ENCODE results near the gene CACNA2D4.

The CACNA2D4 gene

DNA sequence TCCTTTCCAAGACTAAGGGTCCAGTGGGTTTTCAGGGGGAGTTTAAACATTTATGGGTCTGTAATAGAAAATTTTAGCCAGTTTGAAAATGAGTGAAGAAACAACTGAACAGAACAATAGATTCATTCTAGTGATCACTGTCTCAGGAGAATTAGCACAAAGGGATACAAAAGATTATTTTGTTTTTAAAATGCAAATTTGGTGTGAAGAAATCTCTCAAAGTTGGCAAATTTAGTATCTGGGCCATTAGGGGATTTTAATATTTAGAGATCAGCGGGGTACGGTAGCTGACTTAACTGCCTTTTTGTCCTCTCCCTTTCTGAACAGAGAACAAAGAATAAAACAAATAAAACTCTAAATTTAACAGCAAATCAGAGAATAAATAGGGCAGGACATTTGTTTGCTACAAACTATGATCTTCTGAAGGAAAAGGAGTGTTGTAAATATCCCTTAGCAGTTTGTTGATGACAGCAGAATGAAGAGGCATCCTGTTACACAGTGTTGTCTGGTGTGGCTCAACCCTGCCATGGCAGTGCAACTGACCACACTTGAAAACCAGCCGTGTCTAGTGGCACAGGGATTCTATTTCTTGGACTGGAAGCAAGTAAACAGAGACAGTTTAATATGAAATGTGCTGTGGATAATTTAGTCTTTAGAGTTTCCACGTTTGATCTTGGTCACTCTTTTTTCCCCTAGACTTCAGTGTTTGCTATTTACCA is 144.4 kb downstream of the CACNA2D4 start:
- Histone ChIP-seq H3K36me3 (ENCODE audit: insufficient read depth) (no peaks in the 10 kb centered on the region), H4K20me1 (ENCODE audit: insufficient read depth) (no peaks in the 10 kb centered on the region)

DNA sequence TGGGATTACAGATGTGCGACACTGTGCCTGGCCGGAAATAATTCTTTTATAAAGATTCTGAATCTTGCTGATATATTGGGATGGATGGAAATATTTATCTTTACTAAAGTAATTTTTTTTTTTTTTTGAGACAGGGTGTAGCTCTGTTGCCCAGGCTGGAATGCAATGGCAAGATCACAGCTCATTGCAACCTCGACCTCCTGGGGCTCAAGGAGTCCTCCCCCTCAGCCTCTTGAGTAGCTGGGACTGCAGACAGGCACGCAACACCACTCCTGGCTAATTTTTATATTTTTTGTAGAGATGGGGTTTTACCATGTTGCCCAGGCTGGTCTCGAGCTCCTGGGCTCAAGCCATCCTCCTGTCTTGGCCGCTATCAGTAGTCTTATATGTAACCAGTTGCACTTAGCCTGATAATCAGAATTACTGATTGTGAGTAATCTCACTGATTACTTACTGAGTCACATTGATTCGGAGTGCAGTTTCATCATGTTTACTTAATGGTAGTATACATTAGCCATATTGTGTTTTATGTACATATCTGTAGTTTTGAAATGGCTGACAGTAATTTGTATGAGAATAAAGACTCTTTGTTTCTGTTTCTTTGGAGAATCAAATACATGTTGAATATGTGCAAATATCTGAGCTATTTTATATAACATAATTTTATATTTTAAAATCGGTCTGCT is 148.5 kb downstream of the CACNA2D4 start:
- Histone ChIP-seq H3K27me3 (ENCODE audit: insufficient read depth, low read depth) (no peaks in the 10 kb centered on the region), H3K9ac (no peak overlapping the region), H3K4me3 (IDR thresholded peaks at IDR 0.05; ENCODE audit: insufficient read depth, low read depth, low read length) (no peak overlapping the region), H3K36me3 (ENCODE audit: insufficient read depth) (no peaks in the 10 kb centered on the region), H4K20me1 (ENCODE audit: insufficient read depth) (no peaks in the 10 kb centered on the region), H2AFZ (ENCODE audit: low read depth) (no peak overlapping the region), H3K4me1 (ENCODE audit: low read depth, poor library complexity, severe bottlenecking) (no peaks in the 10 kb centered on the region), H3K4me2 (no peak overlapping the region), H3K79me2 (ENCODE audit: insufficient read depth, low read depth) (peaks cover 8% of the 10 kb centered on the region; the same call in 1 of the 2 replicates), H3K27ac (no peak overlapping the region)
- TF ChIP-seq, protein P1, sequence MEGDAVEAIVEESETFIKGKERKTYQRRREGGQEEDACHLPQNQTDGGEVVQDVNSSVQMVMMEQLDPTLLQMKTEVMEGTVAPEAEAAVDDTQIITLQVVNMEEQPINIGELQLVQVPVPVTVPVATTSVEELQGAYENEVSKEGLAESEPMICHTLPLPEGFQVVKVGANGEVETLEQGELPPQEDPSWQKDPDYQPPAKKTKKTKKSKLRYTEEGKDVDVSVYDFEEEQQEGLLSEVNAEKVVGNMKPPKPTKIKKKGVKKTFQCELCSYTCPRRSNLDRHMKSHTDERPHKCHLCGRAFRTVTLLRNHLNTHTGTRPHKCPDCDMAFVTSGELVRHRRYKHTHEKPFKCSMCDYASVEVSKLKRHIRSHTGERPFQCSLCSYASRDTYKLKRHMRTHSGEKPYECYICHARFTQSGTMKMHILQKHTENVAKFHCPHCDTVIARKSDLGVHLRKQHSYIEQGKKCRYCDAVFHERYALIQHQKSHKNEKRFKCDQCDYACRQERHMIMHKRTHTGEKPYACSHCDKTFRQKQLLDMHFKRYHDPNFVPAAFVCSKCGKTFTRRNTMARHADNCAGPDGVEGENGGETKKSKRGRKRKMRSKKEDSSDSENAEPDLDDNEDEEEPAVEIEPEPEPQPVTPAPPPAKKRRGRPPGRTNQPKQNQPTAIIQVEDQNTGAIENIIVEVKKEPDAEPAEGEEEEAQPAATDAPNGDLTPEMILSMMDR (conservative IDR thresholded peaks at IDR 0.05; ENCODE audit: low read depth, low read length): no peak

More for the DNA sequence above, 144.4 kb downstream of the CACNA2D4 start:
- no peak overlapping the region for H3K4me3 ChIP-seq (IDR thresholded peaks at IDR 0.05; ENCODE audit: insufficient read depth, low read depth, low read length)
- no peak overlapping the region for H2AFZ ChIP-seq (ENCODE audit: low read depth)
- H3K9ac ChIP-seq: no peak overlapping the region
- H3K4me2 ChIP-seq: no peak overlapping the region
- H3K27me3 ChIP-seq (ENCODE audit: insufficient read depth, low read depth): no peaks in the 10 kb centered on the region
- H3K27ac ChIP-seq: no peak overlapping the region
- TF ChIP-seq, protein P1 (conservative IDR thresholded peaks at IDR 0.05; ENCODE audit: low read depth, low read length): no peak
- H3K4me1 ChIP-seq (ENCODE audit: low read depth, poor library complexity, severe bottlenecking): no peaks in the 10 kb centered on the region
- H3K79me2 ChIP-seq (ENCODE audit: insufficient read depth, low read depth): 0 out of 2 replicates have a peak, but pooled peaks cover under 1% of the 10 kb centered on the region

DNA sequence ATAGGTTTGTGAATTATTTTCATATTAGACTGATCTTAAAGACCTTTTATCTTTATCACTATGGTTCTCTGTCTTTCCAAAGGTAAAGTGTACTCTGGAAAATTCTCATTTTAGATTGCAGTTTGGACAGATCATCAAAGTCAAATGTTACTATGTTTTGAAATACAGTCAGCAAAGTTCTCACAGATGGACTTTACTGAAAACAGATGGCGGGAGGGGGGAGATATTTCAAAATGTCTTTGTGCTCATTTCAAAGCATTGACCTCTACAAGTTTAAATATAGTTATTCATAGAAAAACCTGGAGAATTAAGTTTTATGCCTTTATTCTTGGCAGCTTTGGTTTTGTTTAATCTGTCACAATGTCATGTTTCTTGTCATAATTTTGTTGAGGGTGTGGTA is 149.8 kb downstream of the CACNA2D4 start:
- H3K36me3 ChIP-seq (ENCODE audit: insufficient read depth): no peaks in the 10 kb centered on the region
- H3K79me2 ChIP-seq (ENCODE audit: insufficient read depth, low read depth): peaks cover 8% of the 10 kb centered on the region; the same call in 1 of the 2 replicates
- H3K27ac ChIP-seq: no peak overlapping the region
- H3K4me2 ChIP-seq: no peak overlapping the region
- no peak overlapping the region for H3K9ac ChIP-seq
- no peak overlapping the region for H2AFZ ChIP-seq (ENCODE audit: low read depth)
- H3K27me3 ChIP-seq (ENCODE audit: insufficient read depth, low read depth): no peaks in the 10 kb centered on the region
- H3K4me1 ChIP-seq (ENCODE audit: low read depth, poor library complexity, severe bottlenecking): no peaks in the 10 kb centered on the region
- no peaks in the 10 kb centered on the region for H4K20me1 ChIP-seq (ENCODE audit: insufficient read depth)
- no peak overlapping the region for H3K4me3 ChIP-seq (IDR thresholded peaks at IDR 0.05; ENCODE audit: insufficient read depth, low read depth, low read length)
- TF ChIP-seq, protein P1 (conservative IDR thresholded peaks at IDR 0.05; ENCODE audit: low read depth, low read length): no peak

DNA sequence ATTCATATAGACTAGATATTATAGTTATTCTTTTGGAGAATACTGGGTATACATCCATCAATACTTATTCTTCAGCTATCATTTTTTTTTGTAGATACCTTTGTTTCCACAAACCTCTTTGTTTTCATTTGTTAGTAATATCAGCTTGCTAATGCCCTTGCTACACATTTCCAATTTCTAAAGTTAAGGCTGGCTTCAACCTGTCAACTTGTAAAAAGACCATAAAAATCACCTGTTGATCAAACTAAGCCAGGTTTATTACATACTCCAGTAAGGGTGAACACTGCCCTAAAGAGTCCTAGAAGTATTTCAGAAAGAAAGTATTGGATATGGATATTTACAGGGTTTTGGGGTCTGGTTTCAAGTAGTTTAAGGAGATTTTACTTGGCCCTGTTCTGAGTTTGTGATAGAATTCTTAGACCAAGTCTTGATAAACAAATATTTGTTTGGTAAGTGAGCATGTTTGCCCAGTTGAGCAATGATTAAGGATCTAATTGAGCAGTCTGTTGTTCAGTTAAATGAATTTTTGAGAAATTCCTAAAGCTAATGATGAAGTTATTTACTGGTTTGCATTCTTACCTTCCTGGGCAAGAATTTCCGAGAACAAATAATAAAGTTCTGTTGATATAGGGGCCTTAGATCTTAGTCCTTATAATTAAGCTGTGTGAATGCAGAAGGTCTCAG is 150.9 kb downstream of the CACNA2D4 start:
- Histone ChIP-seq H3K4me1 (ENCODE audit: low read depth, poor library complexity, severe bottlenecking) (no peaks in the 10 kb centered on the region), H3K36me3 (ENCODE audit: insufficient read depth) (no peaks in the 10 kb centered on the region), H3K27ac (no peak overlapping the region), H3K9ac (no peak overlapping the region), H4K20me1 (ENCODE audit: insufficient read depth) (no peaks in the 10 kb centered on the region), H3K4me3 (IDR thresholded peaks at IDR 0.05; ENCODE audit: insufficient read depth, low read depth, low read length) (no peak overlapping the region), H3K79me2 (ENCODE audit: insufficient read depth, low read depth) (peaks cover 8% of the 10 kb centered on the region; the same call in 1 of the 2 replicates), H2AFZ (ENCODE audit: low read depth) (no peak overlapping the region), H3K27me3 (ENCODE audit: insufficient read depth, low read depth) (no peaks in the 10 kb centered on the region), H3K4me2 (no peak overlapping the region)
- TF ChIP-seq, protein P1 (conservative IDR thresholded peaks at IDR 0.05; ENCODE audit: low read depth, low read length): no peak

All from KMS-11 (cell line).